CD1c-positive myeloid dendritic cell (primary cell): ENCODE measurements around the gene SCYL3.
"Not testable (repeated sequence)": the region's sequence is repeated elsewhere in the genome, so short reads cannot be mapped to it uniquely, and the experiment has no call there.

Source experiments
- DNase-seq: peaks from one replicate; pipeline ENCODE4 v3.0.0-alpha.2; 2016; ENCODE audit errors: extremely low spot score

SCYL3 gene

GRCh38 chr1:169872906-169873305, 20.8 kb downstream of the SCYL3 start:
- no peak for DNase-seq

DNA sequence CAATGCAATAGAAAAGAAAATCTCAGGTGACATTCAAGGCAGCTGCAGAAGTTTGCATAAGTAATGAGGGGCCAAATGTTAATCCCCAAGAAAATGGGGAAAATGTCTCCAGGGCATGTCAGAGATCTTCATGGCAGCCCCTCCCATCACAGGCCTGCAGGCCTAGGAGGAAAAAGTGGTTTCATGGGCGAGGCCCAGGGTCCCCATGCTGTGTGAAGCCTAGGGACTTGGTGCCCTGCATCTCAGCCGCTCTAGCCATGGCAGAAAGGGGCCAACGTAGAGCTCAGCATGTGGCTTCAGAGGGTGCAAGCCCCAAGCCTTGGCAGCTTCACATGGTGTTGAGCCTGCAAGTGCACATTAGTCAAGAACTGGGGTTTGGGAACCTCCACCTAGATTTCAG, 21.7 kb downstream of the SCYL3 start:
- DNase-seq, result not testable (repeated sequence)

DNA sequence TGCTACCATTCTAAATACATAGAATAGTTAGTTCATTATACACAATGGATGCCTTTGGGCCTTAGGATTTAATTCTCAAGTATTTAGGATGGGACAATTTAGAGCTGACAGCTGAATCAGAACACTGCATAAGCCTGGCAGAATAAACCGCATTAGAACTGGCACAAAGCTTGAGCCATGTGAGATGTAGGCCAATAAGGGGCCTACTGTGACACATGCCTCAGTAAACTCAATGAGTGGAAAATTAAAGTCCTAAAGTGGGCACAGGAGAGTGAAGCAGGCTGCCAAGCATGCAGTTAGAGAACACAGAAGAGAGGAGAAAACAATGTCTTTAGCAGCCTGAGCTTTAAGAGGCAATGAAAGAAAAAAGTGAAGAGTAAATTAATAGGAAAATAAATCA, 24.3 kb downstream of the SCYL3 start:
- no peak for DNase-seq

GRCh38 chr1:169868978-169869377, 24.7 kb downstream of the SCYL3 start:
- DNase-seq, result no peak

DNA sequence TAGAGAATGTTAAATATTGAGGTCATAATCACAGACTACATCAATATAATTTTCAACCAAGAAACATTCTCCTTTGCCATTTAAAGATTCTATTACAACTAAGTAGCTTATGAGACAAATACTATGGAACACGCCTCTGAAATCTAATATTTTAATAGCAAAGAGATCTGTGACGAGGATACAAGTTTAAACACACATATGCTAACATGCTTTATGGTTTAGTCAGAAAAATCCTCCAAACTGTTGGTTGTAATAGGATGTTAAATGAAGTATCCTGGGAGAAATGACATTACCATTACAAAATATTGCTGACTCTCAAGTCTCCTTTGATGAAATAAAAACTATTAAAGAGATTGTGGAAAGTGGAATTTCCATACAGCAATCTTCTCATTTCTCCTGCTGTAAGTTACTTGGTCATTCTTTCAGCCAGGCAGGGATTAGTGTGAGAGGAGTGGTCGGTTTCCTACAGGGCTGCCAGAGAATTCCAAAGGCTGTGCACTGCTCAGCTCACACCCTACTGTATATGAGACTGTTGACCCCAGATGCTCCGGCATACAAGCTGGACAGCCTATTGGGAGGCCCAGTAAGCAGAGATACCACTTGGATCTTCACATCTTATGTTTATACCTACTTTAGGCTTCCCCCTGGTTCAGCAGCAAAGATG, 26.6 kb downstream of the SCYL3 start:
- DNase-seq, result no peak

DNA sequence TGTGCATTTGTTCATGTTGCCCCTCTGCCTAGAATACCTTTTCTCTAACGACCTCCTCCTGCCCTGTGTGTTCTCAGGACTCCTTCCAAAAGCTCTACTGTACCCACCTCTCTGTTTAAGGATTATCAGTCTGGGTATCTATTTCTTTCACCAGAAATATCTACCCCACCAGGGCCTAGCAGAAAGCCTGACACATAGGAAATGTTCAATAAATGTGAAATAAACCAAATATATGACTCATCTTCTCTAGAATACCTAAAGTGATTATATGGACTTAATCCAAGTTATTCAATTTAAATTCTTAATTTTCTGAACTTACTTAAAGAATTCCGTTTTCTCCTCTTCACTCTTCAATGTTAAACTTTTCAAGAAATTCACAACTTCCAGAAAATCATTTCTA, 27.1 kb downstream of the SCYL3 start:
- no peak for DNase-seq

GRCh38 chr1:169864531-169864930, 29.2 kb downstream of the SCYL3 start:
- not testable (repeated sequence) for DNase-seq

- no peak for DNase-seq
These were observed 32.9 kb downstream of the SCYL3 start for GRCh38 chr1:169860750-169861149.

GRCh38 chr1:169860187-169860586, 33.5 kb downstream of the SCYL3 start:
- DNase-seq, result no peak

- no peak for DNase-seq
These were observed 34.7 kb downstream of the SCYL3 start for GRCh38 chr1:169859001-169859400.

- no peak for DNase-seq
These were observed 35.2 kb downstream of the SCYL3 start for GRCh38 chr1:169858467-169858866.

DNA sequence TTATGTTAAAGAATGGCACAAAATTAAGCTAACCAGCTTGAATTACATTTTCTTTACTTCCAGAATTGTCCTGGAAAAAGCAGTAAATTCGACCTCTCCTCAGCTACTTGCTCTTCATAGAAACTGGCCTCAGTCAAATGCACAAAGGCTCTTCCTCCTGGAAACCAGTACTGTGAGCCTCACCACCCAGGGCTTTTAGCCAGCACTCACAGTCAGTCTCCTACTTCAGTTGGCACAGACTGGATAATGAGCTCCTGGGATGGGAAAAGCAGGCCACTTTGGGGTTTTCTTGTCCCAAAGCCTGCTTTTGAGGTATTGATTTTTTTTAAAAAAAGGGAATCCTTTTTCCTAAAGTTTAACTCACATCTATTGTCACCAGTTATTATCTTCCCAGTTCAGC, 40.4 kb downstream of the SCYL3 start:
- DNase-seq, result no peak

- DNase-seq, result no peak
These were observed 44.2 kb downstream of the SCYL3 start for GRCh38 chr1:169849346-169850022.

DNA sequence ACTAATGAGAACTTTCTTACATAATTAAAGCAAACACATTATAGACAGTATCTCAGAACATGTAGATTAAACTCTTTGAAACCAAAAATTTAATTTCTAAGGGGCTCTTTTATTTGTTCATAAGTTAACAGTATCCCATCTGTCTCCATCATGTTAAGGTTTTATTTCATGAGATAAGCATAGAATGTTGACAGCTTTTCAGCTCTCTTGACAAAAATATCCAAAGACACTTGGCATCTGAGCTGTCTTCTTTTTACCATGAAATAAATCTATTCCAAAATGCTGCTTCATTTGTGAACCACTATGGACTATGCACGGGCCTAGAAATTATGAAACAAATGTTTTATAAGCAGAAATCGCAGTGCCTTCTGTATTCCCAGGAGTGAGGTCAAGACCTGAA, 45.2 kb downstream of the SCYL3 start:
- DNase-seq, result no peak

- no peak for DNase-seq
These were observed 48.6 kb downstream of the SCYL3 start for GRCh38 chr1:169844941-169845608.

GRCh38 chr1:169838942-169839341, 54.8 kb downstream of the SCYL3 start:
- no peak for DNase-seq

DNA sequence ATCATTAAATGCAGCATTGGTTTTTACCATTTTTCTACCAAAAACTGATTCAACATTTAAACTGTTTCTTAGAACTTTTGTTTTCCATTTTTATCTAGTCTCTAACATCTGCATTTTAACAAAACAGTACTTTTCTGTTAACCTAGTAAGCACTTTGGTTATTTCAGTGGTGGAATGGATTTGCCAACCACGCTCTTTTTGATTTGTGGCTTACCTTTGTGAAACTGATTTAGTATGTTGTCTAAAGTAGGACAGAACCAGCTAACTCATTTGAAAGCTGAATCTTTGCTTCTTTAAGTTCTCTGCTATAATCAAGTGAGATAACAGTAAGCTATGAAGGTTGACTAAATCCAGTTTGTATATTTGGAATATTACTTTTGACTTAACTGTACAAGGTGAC, 57.5 kb downstream of the SCYL3 start:
- no peak for DNase-seq

GRCh38 chr1:169835647-169836046, 58.0 kb downstream of the SCYL3 start:
- no peak for DNase-seq

- DNase-seq, result no peak
These were observed 58.8 kb downstream of the SCYL3 start for GRCh38 chr1:169834869-169835268.

GRCh38 chr1:169833179-169833901, 60.4 kb downstream of the SCYL3 start:
- no peak for DNase-seq

DNA sequence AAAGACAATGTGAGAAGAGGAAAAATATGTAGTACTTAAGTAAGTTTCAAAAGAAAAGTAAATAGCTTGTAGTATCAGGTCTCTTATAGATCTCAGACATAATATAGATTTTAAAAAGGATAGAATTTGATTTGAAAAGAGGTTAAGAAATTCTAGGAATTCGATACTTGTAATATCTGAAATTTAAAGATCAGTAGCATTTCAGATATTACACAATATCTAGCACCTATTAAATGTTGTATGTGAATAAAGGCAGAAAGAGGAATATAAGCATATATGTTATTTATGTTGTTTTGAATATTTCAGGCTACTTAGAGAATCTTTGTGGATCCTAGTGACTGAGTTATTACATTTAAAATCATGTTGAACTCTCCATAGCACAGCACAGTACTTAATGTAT, 64.0 kb downstream of the SCYL3 start:
- DNase-seq, result no peak

- no peak for DNase-seq
These were observed 69.5 kb downstream of the SCYL3 start for GRCh38 chr1:169824153-169824552.

- no peak for DNase-seq
These were observed 72.2 kb downstream of the SCYL3 start for GRCh38 chr1:169821500-169821899.
